Prostate gland (tissue), 2 donors: ENCODE results near the gene POC1B. TPM values are rescaled to one million over a fixed set of nuclear protein-coding genes. Genes with fewer than 3 reads are reported as not detected.

Experiments used
- DNase-seq: peaks from one replicate; pipeline ENCODE4 v3.0.0-alpha.2; 2019; ENCODE audit warnings: low spot score
- H3K27ac ChIP-seq, 2 donors: fragments of 200-600 bp; sonication (generic); 2 replicates each; pipeline ENCODE4 v1.5.1; 2017 to 2019
- H3K27me3 ChIP-seq: fragments of 200-600 bp; sonication (generic); replicated peaks from 2 replicates; pipeline ENCODE4 v1.5.1; 2019; ENCODE audit not compliant: insufficient read depth
- H3K36me3 ChIP-seq, 2 donors: fragments of 200-600 bp; sonication (generic); 1 replicate in 1 of 2; 2 replicates in 1 of 2; pipeline versions ENCODE4 v1.5.1 to v1.8.1; 2017 to 2019
- H3K4me1 ChIP-seq: fragments of 200-600 bp; sonication (generic); replicated peaks from 2 replicates; pipeline ENCODE4 v1.5.1; 2019
- H3K4me3 ChIP-seq, 2 donors: fragments of 200-600 bp; sonication (generic); 2 replicates each; pipeline ENCODE4 v1.5.1; 2017 to 2019
- H3K9me3 ChIP-seq: fragments of 200-600 bp; sonication (generic); 2 replicates; pipeline ENCODE4 v1.5.1; 2017
- CTCF ChIP-seq, 4 experiments: fragments of 200-600 bp in 2 of 4; fragments of 450-650 bp in 2 of 4; sonication (generic) in 2 of 4; IDR thresholded peaks; 1 replicate in 3 of 4; 2 replicates in 1 of 4; pipeline ENCODE4 v1.5.1; 2016 to 2019; ENCODE audit warnings: antibody characterized with exemption in 4 of 4, mild to moderate bottlenecking in 2 of 4, moderate library complexity in 2 of 4
- POLR2A ChIP-seq: fragments of 450-650 bp; IDR thresholded peaks from one replicate; pipeline ENCODE4 v1.6.1; 2016; ENCODE audit warnings: antibody characterized with exemption, mild to moderate bottlenecking
- POLR2AphosphoS5 ChIP-seq: sonication (generic); formaldehyde crosslinking; IDR thresholded peaks from one replicate; pipeline ENCODE4 v1.6.1; 2017; ENCODE audit warnings: antibody characterized with exemption
- WGBS: methylation state at CpG from one replicate; pipeline ENCODE4 v1.1.5; 2018; 5-methylcytosine and 5-hydroxymethylcytosine counted together
- intact Hi-C: fragments of 100-400 bp; cut with DNase I; formaldehyde crosslinking; loops from one replicate; pipeline ENCODE4 v1.14.2; 2022
- total RNA-seq, 2 donors: library from RNA; depleted of rRNA; stranded (reverse); fragments of >200 nt; gene quantifications; one replicate each; pipeline ENCODE4 v1.1.0, GENCODE V29; 2016

The POC1B gene
- total RNA-seq, 2 donors from 2014 or later: 11.1 to 15.8 TPM

DNA sequence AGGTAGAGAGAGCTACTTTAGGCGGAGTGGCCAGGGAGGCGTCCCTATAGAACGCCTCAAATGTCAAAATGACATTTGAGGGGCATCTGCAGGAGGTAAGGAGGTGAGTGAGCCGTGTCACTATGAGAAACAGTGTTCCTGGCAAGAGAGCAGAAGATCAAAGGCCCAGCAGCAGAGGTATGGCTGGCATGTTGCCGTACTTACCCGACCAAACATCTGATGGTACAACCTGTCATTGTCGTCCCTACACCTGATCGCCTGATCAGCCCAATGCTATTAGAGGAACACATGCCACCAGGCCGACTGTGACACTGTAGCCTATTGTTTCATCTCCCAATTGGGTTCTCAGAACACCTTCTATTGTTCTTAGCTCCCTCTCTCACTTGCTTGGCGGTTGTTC lies 33.9 kb upstream of the POC1B start:
- intact Hi-C loops: no loop called here
- 92% methylated on average over 10 of the region's 10 CpGs for WGBS
- no peaks in the 10 kb centered on the region for H3K27me3 ChIP-seq
- DNase-seq: no peak
- no peaks in the 10 kb centered on the region for H3K4me1 ChIP-seq
- no peak overlapping the region for H3K4me3 ChIP-seq
- no peaks in the 10 kb centered on the region for H3K9me3 ChIP-seq
- H3K36me3 ChIP-seq: no peaks in the 10 kb centered on the region
- H3K27ac ChIP-seq: no peak overlapping the region
- TF ChIP-seq POLR2A (no peak), POLR2AphosphoS5 (no peak), CTCF (IDR thresholded peaks at IDR 0.05) (no peak)

GRCh38 chr12:89556976-89557375 lies 31.1 kb upstream of the POC1B start:
- intact Hi-C loops: no loop called here
- Histone ChIP-seq H3K27me3 (no peaks in the 10 kb centered on the region), H3K4me3 (no peak overlapping the region), H3K27ac (no peak overlapping the region), H3K4me1 (no peaks in the 10 kb centered on the region), H3K36me3 (no peaks in the 10 kb centered on the region), H3K9me3 (no peaks in the 10 kb centered on the region)
- DNase-seq: no peak
- 55% methylated on average over 2 of the region's 2 CpGs for WGBS
- TF ChIP-seq CTCF (IDR thresholded peaks at IDR 0.05) (no peak), POLR2A (no peak), POLR2AphosphoS5 (no peak)

- Histone ChIP-seq H3K9me3 (no peaks in the 10 kb centered on the region), H3K4me1 (no peaks in the 10 kb centered on the region), H3K4me3 (no peak overlapping the region), H3K36me3 (no peaks in the 10 kb centered on the region), H3K27me3 (no peaks in the 10 kb centered on the region), H3K27ac (no peak overlapping the region)
- DNase-seq: no peak
- intact Hi-C loops: no loop called here
- no peak for TF ChIP-seq POLR2A
- TF ChIP-seq CTCF (IDR thresholded peaks at IDR 0.05): no peak
- no peak for TF ChIP-seq POLR2AphosphoS5
- WGBS: 19% methylated on average over 1 of the region's 1 CpG
Observed at GRCh38 chr12:89552376-89552775, 26.5 kb upstream of the POC1B start.

DNA sequence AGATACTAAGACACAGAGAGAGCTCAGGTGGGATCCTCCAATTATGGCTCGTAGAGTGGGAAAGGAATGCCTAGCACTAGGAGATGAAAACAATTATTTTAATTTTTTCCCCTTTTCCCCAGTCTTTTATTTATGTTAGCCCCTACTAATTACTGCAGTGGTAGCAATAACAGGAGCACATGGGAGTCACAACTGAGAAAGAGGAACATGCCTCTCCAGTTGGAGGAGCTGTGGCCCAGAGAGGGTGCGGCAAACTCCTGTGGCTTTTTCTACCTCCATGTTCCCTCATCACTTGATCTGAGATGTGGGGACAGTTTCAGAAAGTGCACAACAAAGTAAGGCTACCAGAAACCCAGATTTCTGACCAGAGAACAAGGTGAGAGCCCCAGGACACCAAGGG lies 25.9 kb upstream of the POC1B start:
- H3K9me3 ChIP-seq: no peaks in the 10 kb centered on the region
- H3K27ac ChIP-seq: no peak overlapping the region
- 96% methylated on average over 2 of the region's 2 CpGs for WGBS
- intact Hi-C loops: no loop called here
- TF ChIP-seq POLR2AphosphoS5: no peak
- no peak for TF ChIP-seq POLR2A
- no peak for TF ChIP-seq CTCF (IDR thresholded peaks at IDR 0.05)
- no peak for DNase-seq
- no peaks in the 10 kb centered on the region for H3K4me1 ChIP-seq
- no peaks in the 10 kb centered on the region for H3K27me3 ChIP-seq
- no peak overlapping the region for H3K4me3 ChIP-seq
- no peaks in the 10 kb centered on the region for H3K36me3 ChIP-seq

- H3K4me3 ChIP-seq: no peak overlapping the region
- no peak for DNase-seq
- TF ChIP-seq POLR2AphosphoS5 (no peak), CTCF (IDR thresholded peaks at IDR 0.05) (no peak), POLR2A (no peak)
- H3K4me1 ChIP-seq: no peaks in the 10 kb centered on the region
- 80% methylated on average over 4 of the region's 4 CpGs for WGBS
- intact Hi-C loops: loop anchor here (10.0 kb wide), 3 partner anchors 558 to 1368 kb away; no protein-coding TSS in a partner anchor
- H3K27me3 ChIP-seq: no peaks in the 10 kb centered on the region
- H3K27ac ChIP-seq: no peak overlapping the region
- H3K9me3 ChIP-seq: no peaks in the 10 kb centered on the region
- no peaks in the 10 kb centered on the region for H3K36me3 ChIP-seq
Observed at GRCh38 chr12:89547101-89547500, 21.3 kb upstream of the POC1B start.
